ENCODE measurements around the gene STYX.

Gene STYX

GRCh38 chr14:52792097-52792415 is 62.1 kb downstream of the STYX start:
- TF ChIP-seq, protein P1, sequence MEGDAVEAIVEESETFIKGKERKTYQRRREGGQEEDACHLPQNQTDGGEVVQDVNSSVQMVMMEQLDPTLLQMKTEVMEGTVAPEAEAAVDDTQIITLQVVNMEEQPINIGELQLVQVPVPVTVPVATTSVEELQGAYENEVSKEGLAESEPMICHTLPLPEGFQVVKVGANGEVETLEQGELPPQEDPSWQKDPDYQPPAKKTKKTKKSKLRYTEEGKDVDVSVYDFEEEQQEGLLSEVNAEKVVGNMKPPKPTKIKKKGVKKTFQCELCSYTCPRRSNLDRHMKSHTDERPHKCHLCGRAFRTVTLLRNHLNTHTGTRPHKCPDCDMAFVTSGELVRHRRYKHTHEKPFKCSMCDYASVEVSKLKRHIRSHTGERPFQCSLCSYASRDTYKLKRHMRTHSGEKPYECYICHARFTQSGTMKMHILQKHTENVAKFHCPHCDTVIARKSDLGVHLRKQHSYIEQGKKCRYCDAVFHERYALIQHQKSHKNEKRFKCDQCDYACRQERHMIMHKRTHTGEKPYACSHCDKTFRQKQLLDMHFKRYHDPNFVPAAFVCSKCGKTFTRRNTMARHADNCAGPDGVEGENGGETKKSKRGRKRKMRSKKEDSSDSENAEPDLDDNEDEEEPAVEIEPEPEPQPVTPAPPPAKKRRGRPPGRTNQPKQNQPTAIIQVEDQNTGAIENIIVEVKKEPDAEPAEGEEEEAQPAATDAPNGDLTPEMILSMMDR (IDR thresholded peaks at IDR 0.05; ENCODE audit: borderline replicate concordance, control extremely low read depth, extremely low read depth, insufficient read depth, missing control alignments), result no peak
- in situ Hi-C loops (cut with MboI; ENCODE audit: low sequenced_read_pairs, unreplicated experiment), result no loop called here
- no peak for DNase-seq (ENCODE audit: low spot score)

DNA sequence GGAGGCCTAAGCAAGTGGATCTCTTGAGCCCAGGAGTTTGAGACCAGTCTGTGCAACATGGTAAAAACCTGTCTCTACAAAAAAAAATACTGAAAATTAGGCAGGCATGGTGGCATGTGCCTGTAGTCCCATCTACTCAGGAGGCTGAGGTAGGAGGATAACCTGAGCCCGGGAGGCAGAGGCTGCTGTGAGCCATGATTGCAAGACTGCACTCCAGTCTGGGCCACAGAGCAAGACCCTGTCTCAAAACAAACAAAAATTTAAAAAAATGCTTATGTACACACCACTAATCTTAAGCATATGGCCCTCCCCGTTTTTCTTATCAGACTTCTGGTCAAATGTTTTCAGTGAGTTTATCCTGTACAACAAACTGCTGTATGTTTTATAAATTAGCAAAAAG is 63.1 kb downstream of the STYX start:
- in situ Hi-C loops (cut with MboI; ENCODE audit: low sequenced_read_pairs, unreplicated experiment), result no loop called here
- no peak for DNase-seq (ENCODE audit: low spot score)
- TF ChIP-seq, protein P1 (IDR thresholded peaks at IDR 0.05; ENCODE audit: borderline replicate concordance, control extremely low read depth, extremely low read depth, insufficient read depth, missing control alignments), result no peak

DNA sequence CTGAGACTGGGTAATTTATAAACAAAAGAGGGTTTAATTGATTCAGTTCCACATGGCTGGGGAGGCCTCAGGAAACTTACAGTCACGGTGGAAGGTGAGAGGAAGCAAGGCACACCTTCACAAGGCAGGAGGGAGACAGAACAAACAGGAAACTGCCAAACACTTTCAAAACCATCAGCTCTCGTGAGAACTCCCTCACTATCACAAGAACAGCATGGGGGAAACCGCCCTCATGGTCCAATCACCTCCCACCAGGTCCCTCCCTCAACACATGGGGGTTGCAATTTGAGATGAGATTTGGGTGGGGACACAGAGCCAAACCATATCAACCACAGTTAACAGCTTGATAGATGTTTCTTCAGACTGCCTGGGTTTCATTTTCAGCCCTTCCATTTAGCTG is 67.7 kb downstream of the STYX start:
- no peak for DNase-seq (ENCODE audit: low spot score)
- in situ Hi-C loops (cut with MboI; ENCODE audit: low sequenced_read_pairs, unreplicated experiment), result no loop called here
- TF ChIP-seq, protein P1 (IDR thresholded peaks at IDR 0.05; ENCODE audit: borderline replicate concordance, control extremely low read depth, extremely low read depth, insufficient read depth, missing control alignments), result no peak

DNA sequence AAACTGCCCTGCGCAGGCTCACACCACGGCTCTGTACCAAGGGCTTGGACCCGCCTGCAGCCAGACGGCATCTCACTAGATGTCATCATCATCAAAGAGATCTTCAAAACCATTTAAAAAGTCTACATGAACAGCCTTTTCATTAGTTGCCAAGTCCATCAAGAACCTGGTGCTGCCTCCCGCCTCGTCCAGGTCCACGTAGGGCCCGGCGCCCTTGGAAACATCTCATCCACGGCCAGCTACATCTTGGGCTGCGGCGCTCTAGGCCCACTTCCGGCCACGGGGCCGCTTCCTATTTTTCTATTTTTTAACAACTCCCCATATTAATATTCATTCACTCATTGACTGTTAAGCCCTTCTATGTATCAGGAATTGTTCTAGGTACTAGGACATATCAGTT is 68.9 kb downstream of the STYX start:
- in situ Hi-C loops (cut with MboI; ENCODE audit: low sequenced_read_pairs, unreplicated experiment), result no loop called here
- TF ChIP-seq, protein P1 (IDR thresholded peaks at IDR 0.05; ENCODE audit: borderline replicate concordance, control extremely low read depth, extremely low read depth, insufficient read depth, missing control alignments), result no peak
- DNase-seq (ENCODE audit: low spot score), result no peak

GRCh38 chr14:52801014-52801712 is 71.2 kb downstream of the STYX start:
- no peak for DNase-seq (ENCODE audit: low spot score)
- in situ Hi-C loops (cut with MboI; ENCODE audit: low sequenced_read_pairs, unreplicated experiment), result no loop called here
- TF ChIP-seq, protein P1 (IDR thresholded peaks at IDR 0.05; ENCODE audit: borderline replicate concordance, control extremely low read depth, extremely low read depth, insufficient read depth, missing control alignments), result no peak

DNA sequence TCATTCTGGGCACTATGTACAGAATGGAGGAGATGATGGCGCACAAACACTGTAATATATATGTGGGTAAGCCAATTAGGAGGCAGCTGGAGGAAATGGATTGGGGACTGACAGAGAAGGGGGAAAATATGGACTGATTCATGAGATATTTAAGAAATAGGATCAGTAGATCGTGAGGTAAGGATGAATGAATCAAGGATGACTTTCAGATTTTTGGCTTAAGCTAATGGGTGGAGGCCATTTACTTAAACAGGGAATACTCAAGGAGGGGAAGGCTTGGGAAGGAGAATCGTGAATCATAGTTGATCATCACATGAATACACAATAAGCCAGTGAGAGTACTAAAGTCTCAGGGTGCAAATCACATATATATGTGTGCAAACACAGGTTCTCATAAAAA is 72.6 kb downstream of the STYX start:
- TF ChIP-seq, protein P1 (IDR thresholded peaks at IDR 0.05; ENCODE audit: borderline replicate concordance, control extremely low read depth, extremely low read depth, insufficient read depth, missing control alignments), result no peak
- in situ Hi-C loops (cut with MboI; ENCODE audit: low sequenced_read_pairs, unreplicated experiment), result no loop called here
- no peak for DNase-seq (ENCODE audit: low spot score)
